ENCODE results near the gene EML6.

DNA sequence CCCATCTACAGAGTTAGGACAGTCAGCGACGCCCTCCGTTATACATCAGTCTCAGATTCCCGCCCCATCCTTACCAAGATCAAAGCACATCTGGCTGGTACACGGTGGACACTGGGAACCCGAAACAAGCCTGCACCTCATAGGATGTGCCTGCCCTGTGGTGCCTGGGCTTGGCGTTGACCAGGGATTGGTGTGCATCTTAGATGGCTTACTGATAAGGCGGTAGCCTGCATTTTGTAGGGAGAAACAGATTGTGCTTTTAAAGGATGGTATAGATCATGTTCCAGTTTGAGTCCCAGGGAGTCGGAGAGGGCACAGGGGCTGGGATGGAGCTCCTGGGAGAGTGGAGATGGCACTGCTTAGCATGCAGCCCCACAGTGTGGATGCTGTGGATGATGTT, 108.0 kb downstream of the EML6 start:
- TF ChIP-seq NFIC (IDR thresholded peaks at IDR 0.05; ENCODE audit: low read depth, low read length) = no peak
- no peak for TF ChIP-seq NRF1 (conservative IDR thresholded peaks at IDR 0.05; ENCODE audit: low read depth, low read length)
- TF ChIP-seq, protein P1, sequence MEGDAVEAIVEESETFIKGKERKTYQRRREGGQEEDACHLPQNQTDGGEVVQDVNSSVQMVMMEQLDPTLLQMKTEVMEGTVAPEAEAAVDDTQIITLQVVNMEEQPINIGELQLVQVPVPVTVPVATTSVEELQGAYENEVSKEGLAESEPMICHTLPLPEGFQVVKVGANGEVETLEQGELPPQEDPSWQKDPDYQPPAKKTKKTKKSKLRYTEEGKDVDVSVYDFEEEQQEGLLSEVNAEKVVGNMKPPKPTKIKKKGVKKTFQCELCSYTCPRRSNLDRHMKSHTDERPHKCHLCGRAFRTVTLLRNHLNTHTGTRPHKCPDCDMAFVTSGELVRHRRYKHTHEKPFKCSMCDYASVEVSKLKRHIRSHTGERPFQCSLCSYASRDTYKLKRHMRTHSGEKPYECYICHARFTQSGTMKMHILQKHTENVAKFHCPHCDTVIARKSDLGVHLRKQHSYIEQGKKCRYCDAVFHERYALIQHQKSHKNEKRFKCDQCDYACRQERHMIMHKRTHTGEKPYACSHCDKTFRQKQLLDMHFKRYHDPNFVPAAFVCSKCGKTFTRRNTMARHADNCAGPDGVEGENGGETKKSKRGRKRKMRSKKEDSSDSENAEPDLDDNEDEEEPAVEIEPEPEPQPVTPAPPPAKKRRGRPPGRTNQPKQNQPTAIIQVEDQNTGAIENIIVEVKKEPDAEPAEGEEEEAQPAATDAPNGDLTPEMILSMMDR (IDR thresholded peaks at IDR 0.05 in 2 of 3, conservative IDR thresholded peaks at IDR 0.05 in 1 of 3; ENCODE audit: control insufficient read depth in 2 of 3, extremely low read depth in 1 of 3, insufficient read depth in 1 of 3, low read depth in 3 of 3, low read length in 3 of 3) = no peak
- no peak for TF ChIP-seq TCF12 (IDR thresholded peaks at IDR 0.05; ENCODE audit: low read depth, low read length)
- no peak for TF ChIP-seq MEF2A (IDR thresholded peaks at IDR 0.05; ENCODE audit: insufficient read depth, low read depth, low read length)
- no peak for TF ChIP-seq POLR2A (IDR thresholded peaks at IDR 0.05; ENCODE audit: low read depth, low read length)
- TF ChIP-seq NR2C2 (IDR thresholded peaks at IDR 0.05; ENCODE audit: borderline replicate concordance, control insufficient read depth, insufficient read length, low read depth) = no peak
- TF ChIP-seq, protein P2, sequence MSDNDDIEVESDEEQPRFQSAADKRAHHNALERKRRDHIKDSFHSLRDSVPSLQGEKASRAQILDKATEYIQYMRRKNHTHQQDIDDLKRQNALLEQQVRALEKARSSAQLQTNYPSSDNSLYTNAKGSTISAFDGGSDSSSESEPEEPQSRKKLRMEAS (IDR thresholded peaks at IDR 0.05; ENCODE audit: low read depth, low read length) = no peak
- TF ChIP-seq EZH2 (IDR thresholded peaks at IDR 0.05; ENCODE audit: borderline replicate concordance, control insufficient read depth, low read depth, low read length) = no peak
- TF ChIP-seq YY1 (IDR thresholded peaks at IDR 0.05; ENCODE audit: low read depth, low read length) = no peak
- TF ChIP-seq, protein P3, sequence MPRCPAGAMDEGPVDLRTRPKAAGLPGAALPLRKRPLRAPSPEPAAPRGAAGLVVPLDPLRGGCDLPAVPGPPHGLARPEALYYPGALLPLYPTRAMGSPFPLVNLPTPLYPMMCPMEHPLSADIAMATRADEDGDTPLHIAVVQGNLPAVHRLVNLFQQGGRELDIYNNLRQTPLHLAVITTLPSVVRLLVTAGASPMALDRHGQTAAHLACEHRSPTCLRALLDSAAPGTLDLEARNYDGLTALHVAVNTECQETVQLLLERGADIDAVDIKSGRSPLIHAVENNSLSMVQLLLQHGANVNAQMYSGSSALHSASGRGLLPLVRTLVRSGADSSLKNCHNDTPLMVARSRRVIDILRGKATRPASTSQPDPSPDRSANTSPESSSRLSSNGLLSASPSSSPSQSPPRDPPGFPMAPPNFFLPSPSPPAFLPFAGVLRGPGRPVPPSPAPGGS (IDR thresholded peaks at IDR 0.05; ENCODE audit: borderline replicate concordance, insufficient read depth, low read depth, low read length, poor library complexity, severe bottlenecking) = no peak
- TF ChIP-seq GABPA (IDR thresholded peaks at IDR 0.05; ENCODE audit: low read depth) = no peak

Measured in GM12878 (cell line).